C4-2B (cell line): ENCODE data around the gene SLC4A4.

Source experiments
- ZFX ChIP-seq: fragments of 450-650 bp; IDR thresholded peaks from 2 replicates; pipeline ENCODE4 v1.6.1; 2017
- TF ChIP-seq, protein P1 (sequence below): fragments of 450-650 bp; conservative IDR thresholded peaks from 2 replicates; pipeline ENCODE4 v1.5.1; 2017; ENCODE audit warnings: mild to moderate bottlenecking

DNA sequence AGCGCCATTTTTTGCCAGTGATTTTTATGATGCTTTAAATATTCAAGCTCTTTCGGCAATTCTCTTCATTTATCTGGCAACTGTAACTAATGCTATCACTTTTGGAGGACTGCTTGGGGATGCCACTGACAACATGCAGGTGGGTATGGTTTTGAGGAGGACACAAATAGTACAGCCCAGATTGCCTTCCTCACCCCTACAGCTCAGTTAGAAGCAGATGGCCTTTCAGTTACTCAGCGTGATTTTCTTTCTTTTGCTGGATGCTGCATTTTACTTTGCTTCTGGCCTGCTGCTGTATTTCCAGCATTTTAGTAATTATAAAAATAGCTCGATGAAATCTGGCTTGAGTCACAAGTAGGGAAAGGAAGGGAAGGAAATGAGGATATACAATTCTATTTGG is 114.7 kb downstream of the SLC4A4 start:
- TF ChIP-seq, protein P1, sequence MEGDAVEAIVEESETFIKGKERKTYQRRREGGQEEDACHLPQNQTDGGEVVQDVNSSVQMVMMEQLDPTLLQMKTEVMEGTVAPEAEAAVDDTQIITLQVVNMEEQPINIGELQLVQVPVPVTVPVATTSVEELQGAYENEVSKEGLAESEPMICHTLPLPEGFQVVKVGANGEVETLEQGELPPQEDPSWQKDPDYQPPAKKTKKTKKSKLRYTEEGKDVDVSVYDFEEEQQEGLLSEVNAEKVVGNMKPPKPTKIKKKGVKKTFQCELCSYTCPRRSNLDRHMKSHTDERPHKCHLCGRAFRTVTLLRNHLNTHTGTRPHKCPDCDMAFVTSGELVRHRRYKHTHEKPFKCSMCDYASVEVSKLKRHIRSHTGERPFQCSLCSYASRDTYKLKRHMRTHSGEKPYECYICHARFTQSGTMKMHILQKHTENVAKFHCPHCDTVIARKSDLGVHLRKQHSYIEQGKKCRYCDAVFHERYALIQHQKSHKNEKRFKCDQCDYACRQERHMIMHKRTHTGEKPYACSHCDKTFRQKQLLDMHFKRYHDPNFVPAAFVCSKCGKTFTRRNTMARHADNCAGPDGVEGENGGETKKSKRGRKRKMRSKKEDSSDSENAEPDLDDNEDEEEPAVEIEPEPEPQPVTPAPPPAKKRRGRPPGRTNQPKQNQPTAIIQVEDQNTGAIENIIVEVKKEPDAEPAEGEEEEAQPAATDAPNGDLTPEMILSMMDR = no peak
- TF ChIP-seq ZFX = no peak
